ENCODE results near the gene PLB1.

GRCh38 chr2:28450901-28451565, 44.8 kb upstream of the PLB1 start:
- TF ChIP-seq ZC3H11A (IDR thresholded peaks at IDR 0.05) (no peak), POLR2A (IDR thresholded peaks at IDR 0.05; ENCODE audit: low read length) (no peak), KDM1A (IDR thresholded peaks at IDR 0.05; ENCODE audit: low read depth) (no peak), CTCF (IDR thresholded peaks at IDR 0.05) (no peak), MAFK (IDR thresholded peaks at IDR 0.05; ENCODE audit: partially characterized antibody) (no peak), CHD4 (IDR thresholded peaks at IDR 0.05; ENCODE audit: borderline replicate concordance) (no peak), RCOR1 (IDR thresholded peaks at IDR 0.05; ENCODE audit: low read depth, low read length) (no peak)

All from A549 (cell line).